Activated B cell treated with CpG ODN at 0.5 μM for 24 hours (primary cell): ENCODE measurements around the gene AHCYL2. TPM values are rescaled to one million over a fixed set of nuclear protein-coding genes. Genes with fewer than 3 reads are reported as not detected.
"Not testable (repeated sequence)": the region's sequence is repeated elsewhere in the genome, so short reads cannot be mapped to it uniquely, and the experiment has no call there.

Experiments
- ATAC-seq: fragments of 200-7000 bp; cut with Tn5 transposase; one replicate; pipeline ENCODE4 v1.10.0; 2021; ENCODE audit warnings: low read depth, mild to moderate bottlenecking, moderate library complexity
- CTCF ChIA-PET: fragments of 350-600 bp; sonication (Branson Sonifier 250); formaldehyde crosslinking; loops from one replicate; lab custom pipeline; 2021; ENCODE audit warnings: antibody characterized with exemption; lab: Charles Lee
- POLR2A ChIA-PET: fragments of 350-600 bp; sonication (Branson Sonifier 250); formaldehyde crosslinking; loops from one replicate; lab custom pipeline; 2021; ENCODE audit warnings: antibody characterized with exemption; lab: Charles Lee
- DNase-seq: peaks from one replicate; pipeline ENCODE4 v3.0.0; 2022
- H3K27ac Mint-ChIP-seq: one replicate; pipeline ENCODE4 v1.8.0; 2020; ENCODE audit warnings: mixed read lengths
- H3K27me3 Mint-ChIP-seq: one replicate; pipeline ENCODE4 v1.8.0; 2021; ENCODE audit warnings: mixed read lengths
- H3K36me3 Mint-ChIP-seq: one replicate; pipeline ENCODE4 v1.8.0; 2021; ENCODE audit warnings: low read depth, mixed read lengths
- H3K4me1 Mint-ChIP-seq: one replicate; pipeline ENCODE4 v1.8.0; 2021; ENCODE audit warnings: mixed read lengths
- H3K4me3 Mint-ChIP-seq: one replicate; pipeline ENCODE4 v1.8.0; 2020; ENCODE audit warnings: mild to moderate bottlenecking, mixed read lengths
- H3K9me3 Mint-ChIP-seq: one replicate; pipeline ENCODE4 v1.8.0; 2020; ENCODE audit warnings: mixed read lengths
- intact Hi-C: fragments of 100-400 bp; cut with micrococcal nuclease; formaldehyde crosslinking; loops from one replicate; pipeline ENCODE4 v1.15.1; 2024
- total RNA-seq: library from RNA; stranded (reverse); gene quantifications from 2 replicates; pipeline ENCODE4 v1.2.3, GENCODE V29; 2022
- TF ChIP-seq, protein P1 (sequence below): fragments of 200-600 bp; IDR thresholded peaks from one replicate; pipeline ENCODE4 v1.8.0; 2022; ENCODE audit warnings: antibody characterized with exemption, mild to moderate bottlenecking

AHCYL2 gene
- total RNA-seq, 1 donor from 2014 or later: 11.6 TPM

DNA sequence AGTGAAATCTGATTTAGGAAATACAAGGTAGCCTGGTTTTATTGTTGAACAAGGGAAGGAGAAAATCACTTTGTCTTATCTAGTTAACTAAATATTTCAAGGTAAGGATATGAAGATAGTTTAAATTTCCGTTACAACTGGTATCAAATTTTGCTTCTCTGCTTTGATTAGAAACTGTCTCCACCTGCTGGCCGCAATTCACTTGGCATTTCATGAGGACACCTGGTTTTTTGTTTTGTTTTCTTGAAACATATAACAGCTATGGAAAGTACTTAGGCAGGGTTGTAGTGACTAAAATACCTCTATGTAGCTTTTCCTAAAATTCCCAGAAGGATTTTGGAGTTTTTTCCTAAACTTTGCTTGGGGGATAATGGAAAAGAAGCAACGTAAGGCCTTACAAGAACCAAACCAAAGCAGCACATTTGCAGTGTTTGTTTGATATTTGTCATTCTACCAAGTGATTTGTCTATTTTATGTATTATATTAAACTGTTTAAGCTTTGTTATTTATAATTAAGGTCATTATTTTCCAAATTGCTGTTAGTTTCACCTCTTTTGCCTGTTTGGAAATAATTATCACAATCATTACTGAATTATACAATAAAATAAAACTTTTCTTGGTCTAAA lies 73.6 kb downstream of the AHCYL2 start:
- intact Hi-C loops: loop anchor here (1.0 to 5.0 kb wide), 4 partner anchors 27 to 174 kb away; no protein-coding TSS in a partner anchor
- ChIA-PET CTCF (interaction anchor here (0.6 to 6.5 kb wide), 12 partner anchors 11 to 87 kb away, joined by 3 to 157 read pairs (median 5); no protein-coding TSS in a partner anchor), POLR2A (interaction anchor here (0.6 to 1.8 kb wide), 2 partner anchors 80 to 264 kb away, joined by 5 to 6 read pairs; no protein-coding TSS in a partner anchor)
- Mint-ChIP-seq H3K36me3 (peaks cover 5% of the 10 kb centered on the region), H3K4me1 (no peaks in the 10 kb centered on the region), H3K9me3 (peaks cover 6% of the 10 kb centered on the region), H3K27ac (no peak overlapping the region), H3K4me3 (no peak overlapping the region), H3K27me3 (no peaks in the 10 kb centered on the region)
- ATAC-seq (no peak), DNase-seq (no peak)
- TF ChIP-seq, protein P1, sequence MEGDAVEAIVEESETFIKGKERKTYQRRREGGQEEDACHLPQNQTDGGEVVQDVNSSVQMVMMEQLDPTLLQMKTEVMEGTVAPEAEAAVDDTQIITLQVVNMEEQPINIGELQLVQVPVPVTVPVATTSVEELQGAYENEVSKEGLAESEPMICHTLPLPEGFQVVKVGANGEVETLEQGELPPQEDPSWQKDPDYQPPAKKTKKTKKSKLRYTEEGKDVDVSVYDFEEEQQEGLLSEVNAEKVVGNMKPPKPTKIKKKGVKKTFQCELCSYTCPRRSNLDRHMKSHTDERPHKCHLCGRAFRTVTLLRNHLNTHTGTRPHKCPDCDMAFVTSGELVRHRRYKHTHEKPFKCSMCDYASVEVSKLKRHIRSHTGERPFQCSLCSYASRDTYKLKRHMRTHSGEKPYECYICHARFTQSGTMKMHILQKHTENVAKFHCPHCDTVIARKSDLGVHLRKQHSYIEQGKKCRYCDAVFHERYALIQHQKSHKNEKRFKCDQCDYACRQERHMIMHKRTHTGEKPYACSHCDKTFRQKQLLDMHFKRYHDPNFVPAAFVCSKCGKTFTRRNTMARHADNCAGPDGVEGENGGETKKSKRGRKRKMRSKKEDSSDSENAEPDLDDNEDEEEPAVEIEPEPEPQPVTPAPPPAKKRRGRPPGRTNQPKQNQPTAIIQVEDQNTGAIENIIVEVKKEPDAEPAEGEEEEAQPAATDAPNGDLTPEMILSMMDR: peak; percentile 64

DNA sequence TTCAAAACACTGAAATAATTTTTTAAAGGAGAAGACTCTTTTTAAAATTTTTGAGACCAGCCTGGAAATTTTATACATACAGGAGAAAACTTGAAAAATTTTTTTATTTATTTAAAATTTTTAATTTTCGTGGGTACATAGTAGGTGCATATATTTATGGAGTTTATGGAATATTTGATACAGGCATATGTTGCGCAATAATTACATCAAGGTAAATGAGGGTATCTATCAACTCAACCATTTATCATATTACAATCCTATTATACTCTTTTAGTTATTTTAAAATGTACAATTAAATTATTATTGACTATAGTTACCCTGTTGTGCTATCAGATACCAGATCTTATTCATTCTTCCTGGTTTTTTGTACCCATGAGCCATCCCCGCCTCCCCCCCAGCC lies 75.1 kb downstream of the AHCYL2 start:
- ChIA-PET POLR2A (no interaction called here), CTCF (interaction anchor here (6.5 kb wide), 1 partner anchor 80 kb away, joined by 157 read pairs; no protein-coding TSS in a partner anchor)
- Mint-ChIP-seq H3K4me3 (no peak overlapping the region), H3K4me1 (no peaks in the 10 kb centered on the region), H3K27ac (no peak overlapping the region), H3K27me3 (no peaks in the 10 kb centered on the region), H3K9me3 (peaks cover 16% of the 10 kb centered on the region), H3K36me3 (peaks cover 12% of the 10 kb centered on the region)
- intact Hi-C loops: loop anchor here (5.0 kb wide), 1 partner anchor 43 kb away; no protein-coding TSS in a partner anchor
- TF ChIP-seq, protein P1: no peak
- DNase-seq (no peak), ATAC-seq (no peak)

DNA sequence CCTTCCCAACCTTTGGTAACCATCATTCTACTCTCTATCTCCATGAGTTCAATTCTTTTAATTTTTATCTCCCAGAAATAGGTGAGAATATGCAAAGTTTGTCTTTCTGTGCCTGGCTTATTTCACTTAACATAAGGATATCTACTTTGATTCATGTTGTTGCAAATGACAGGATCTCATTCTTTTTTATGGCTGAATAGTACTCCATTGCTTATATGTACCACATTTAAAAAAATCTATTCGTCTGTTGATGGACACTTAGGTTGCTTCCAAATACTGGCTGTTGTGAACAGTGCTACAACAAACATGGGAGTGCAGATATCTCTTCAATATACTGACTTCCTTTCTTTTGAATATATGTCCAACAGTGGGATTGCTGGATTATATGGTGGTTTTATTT lies 75.5 kb downstream of the AHCYL2 start:
- DNase-seq, H3K27me3 Mint-ChIP-seq, POLR2A ChIA-PET, CTCF ChIA-PET, H3K4me1 Mint-ChIP-seq, H3K4me3 Mint-ChIP-seq, H3K27ac Mint-ChIP-seq, intact Hi-C loops, ATAC-seq: not testable (repeated sequence)
- H3K9me3 Mint-ChIP-seq: peaks cover 16% of the 10 kb centered on the region
- H3K36me3 Mint-ChIP-seq: peaks cover 12% of the 10 kb centered on the region

DNA sequence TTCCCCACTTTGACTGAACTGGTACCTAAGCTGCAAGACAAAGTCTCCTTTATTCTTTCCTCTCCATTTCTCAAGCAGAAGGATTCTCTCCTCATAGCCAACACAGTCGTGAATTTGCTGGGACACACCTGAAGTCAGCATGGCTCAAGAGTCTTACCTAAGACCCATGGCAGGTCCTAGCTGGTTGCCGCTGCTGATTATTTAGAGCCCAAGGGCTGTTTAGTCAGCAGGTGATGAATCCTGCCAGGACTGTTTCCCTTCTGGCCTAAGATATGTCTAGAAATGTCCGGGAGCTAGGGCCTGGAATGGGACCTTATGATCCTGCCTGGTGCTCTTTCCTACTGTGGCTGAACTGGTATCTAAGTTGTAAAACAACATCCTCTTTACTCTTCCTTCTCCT lies 82.8 kb downstream of the AHCYL2 start:
- POLR2A ChIA-PET: no interaction called here

DNA sequence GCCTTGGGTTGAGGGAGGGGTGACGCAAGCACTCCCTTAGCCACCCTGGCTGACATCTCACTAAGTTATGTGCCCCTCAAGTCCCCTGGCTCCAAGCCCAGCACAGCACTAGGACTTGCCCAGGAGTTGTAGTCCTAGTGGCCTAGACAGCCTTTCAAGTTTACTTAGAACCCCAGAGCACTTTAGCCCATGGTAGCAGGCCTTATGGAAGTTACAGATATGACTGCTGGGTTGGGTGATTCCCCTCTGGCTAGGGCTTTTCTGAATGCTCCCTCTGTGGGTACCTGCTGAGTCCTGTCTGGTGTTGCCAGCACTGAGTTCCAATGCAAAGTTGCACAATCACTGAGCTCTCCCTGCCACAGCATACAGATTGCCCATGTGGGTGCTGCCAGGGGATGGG lies 83.2 kb downstream of the AHCYL2 start:
- CTCF ChIA-PET: interaction anchor here (1.1 kb wide), 1 partner anchor 89 kb away, joined by 5 read pairs; no protein-coding TSS in a partner anchor
- peaks cover 14% of the 10 kb centered on the region for H3K36me3 Mint-ChIP-seq
- no peaks in the 10 kb centered on the region for H3K27me3 Mint-ChIP-seq
- TF ChIP-seq, protein P1: no peak
- no peak overlapping the region for H3K27ac Mint-ChIP-seq
- no peak for ATAC-seq
- intact Hi-C loops: no loop called here
- peaks cover 12% of the 10 kb centered on the region for H3K9me3 Mint-ChIP-seq
- no peak for DNase-seq
- no peaks in the 10 kb centered on the region for H3K4me1 Mint-ChIP-seq
- no peak overlapping the region for H3K4me3 Mint-ChIP-seq
- POLR2A ChIA-PET: no interaction called here

More for the DNA sequence above, 82.8 kb downstream of the AHCYL2 start:
- DNase-seq: no peak
- peaks cover 12% of the 10 kb centered on the region for H3K9me3 Mint-ChIP-seq
- no peak overlapping the region for H3K27ac Mint-ChIP-seq
- peaks cover 15% of the 10 kb centered on the region for H3K36me3 Mint-ChIP-seq
- CTCF ChIA-PET: interaction anchor here (1.1 kb wide), 1 partner anchor 89 kb away, joined by 5 read pairs; no protein-coding TSS in a partner anchor
- no peak for ATAC-seq
- no peak overlapping the region for H3K4me3 Mint-ChIP-seq
- intact Hi-C loops: no loop called here
- H3K4me1 Mint-ChIP-seq: no peaks in the 10 kb centered on the region
- H3K27me3 Mint-ChIP-seq: no peaks in the 10 kb centered on the region
- TF ChIP-seq, protein P1: no peak
